GM12891 (cell line): Measurements from ENCODE around the gene SNRPD1.
"Not testable (repeated sequence)": the region's sequence is repeated elsewhere in the genome, so short reads cannot be mapped to it uniquely, and the experiment has no call there.

ENCODE experiments used
- DNase-seq: peaks from one replicate; pipeline ENCODE4 v3.0.0; 2011; ENCODE audit warnings: low spot score; ENCODE audit not compliant: insufficient read length
- FAIRE-seq: peaks from 2 replicates; lab custom pipeline; 2011; peaks lifted over from hg19 to GRCh38; lab: Jason Lieb, UNC
- PAX5 ChIP-seq: IDR thresholded peaks from 2 replicates; pipeline ENCODE4 v1.6.1; 2011; ENCODE audit warnings: low read length, moderate library complexity, mild to moderate bottlenecking; ENCODE audit not compliant: insufficient read depth, severe bottlenecking
- POLR2A ChIP-seq: IDR thresholded peaks from 2 replicates; pipeline ENCODE4 v1.6.1; 2011; ENCODE audit warnings: low read depth, low read length, control low read depth
- POLR2AphosphoS5 ChIP-seq: IDR thresholded peaks from 2 replicates; pipeline ENCODE4 v1.6.1; 2011; ENCODE audit warnings: low read depth, low read length, control low read depth
- POU2F2 ChIP-seq: IDR thresholded peaks from 2 replicates; pipeline ENCODE4 v1.6.1; 2011; ENCODE audit warnings: low read depth, mild to moderate bottlenecking, control low read depth, low read length, moderate library complexity
- SPI1 ChIP-seq: IDR thresholded peaks from 2 replicates; pipeline ENCODE4 v1.6.1; 2011; ENCODE audit warnings: low read depth, low read length, control low read depth
- TAF1 ChIP-seq: IDR thresholded peaks from 2 replicates; pipeline ENCODE4 v1.6.1; 2011; ENCODE audit warnings: low read depth, low read length, control low read depth

Gene SNRPD1

DNA sequence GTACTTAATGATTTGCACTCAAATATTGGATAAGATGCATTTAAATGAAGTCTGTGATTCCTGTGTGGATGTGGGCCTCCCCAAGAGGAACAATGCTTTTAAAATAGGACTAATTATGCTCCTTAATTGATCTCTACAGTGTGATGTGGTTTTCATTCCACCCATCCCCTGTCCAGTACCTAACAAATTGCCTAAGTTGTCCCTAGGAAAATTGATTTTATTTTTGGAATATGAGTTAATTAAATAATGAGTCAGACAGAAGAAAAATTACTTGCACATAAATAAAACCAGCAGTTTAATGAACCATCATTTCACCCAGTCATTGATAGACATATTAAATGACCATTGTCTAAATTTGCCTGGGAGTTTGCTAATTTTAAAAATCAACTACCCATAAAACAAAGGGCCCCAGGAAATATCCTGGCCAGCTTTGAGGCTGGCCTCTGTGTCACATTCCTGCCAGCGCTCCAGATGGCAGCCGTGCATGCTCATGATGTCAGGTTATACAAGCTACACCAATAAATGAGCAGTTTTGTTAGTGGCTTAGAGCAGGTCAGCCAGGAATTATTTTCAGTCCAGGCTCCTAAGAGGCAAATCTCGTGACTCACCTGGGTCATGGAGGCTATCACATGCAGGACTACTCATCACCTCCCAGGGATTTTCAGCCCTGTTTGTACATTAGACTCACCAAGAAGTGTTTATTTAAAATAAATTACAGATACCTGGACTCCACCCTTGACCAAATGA, 60.6 kb downstream of the SNRPD1 start:
- TF ChIP-seq SPI1 (no peak), POLR2AphosphoS5 (no peak), POU2F2 (no peak), TAF1 (no peak), POLR2A (no peak), PAX5 (no peak)
- FAIRE-seq (no peak), DNase-seq (no peak)

DNA sequence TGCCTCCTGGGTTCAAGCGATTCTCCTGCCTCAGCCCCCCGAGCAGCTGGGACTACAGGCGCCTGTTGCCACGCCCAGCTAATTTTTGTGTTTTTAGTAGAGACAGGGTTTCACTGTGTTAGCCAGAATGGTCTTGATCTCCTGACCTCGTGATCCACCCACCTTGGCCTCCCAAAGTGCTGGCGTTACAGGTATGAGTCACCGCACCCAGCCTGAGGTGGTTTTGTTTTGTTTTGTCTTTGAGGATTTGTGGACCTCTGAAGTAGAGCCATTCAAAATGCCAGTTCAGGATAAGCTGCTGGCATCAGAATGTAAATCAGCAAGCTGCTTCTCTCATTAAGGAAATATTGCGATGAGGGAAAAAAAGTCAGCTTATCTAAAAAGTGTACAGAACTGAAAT, 63.2 kb downstream of the SNRPD1 start:
- not testable (repeated sequence) for FAIRE-seq, DNase-seq

DNA sequence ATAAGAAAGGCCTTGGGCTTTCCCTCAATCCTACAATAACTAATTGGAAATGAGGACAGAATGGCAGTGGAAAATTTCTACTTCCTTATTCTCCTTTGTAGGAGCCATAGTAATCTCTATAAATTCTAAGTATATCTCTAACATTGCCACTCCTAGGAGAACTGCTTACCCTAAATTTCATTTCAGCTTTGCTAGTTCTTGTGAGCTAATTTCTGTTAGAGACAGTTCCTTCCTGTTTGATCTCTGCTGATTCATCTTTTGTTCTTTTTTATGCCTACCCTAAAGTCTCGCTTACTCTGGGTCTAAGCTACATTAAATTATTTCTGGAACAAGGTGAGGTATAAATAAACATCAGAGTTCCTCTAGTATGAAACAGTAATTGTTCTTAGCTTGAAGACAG, 66.7 kb downstream of the SNRPD1 start:
- DNase-seq = no peak
- TF ChIP-seq SPI1 (no peak), PAX5 (no peak)
- FAIRE-seq = no peak

DNA sequence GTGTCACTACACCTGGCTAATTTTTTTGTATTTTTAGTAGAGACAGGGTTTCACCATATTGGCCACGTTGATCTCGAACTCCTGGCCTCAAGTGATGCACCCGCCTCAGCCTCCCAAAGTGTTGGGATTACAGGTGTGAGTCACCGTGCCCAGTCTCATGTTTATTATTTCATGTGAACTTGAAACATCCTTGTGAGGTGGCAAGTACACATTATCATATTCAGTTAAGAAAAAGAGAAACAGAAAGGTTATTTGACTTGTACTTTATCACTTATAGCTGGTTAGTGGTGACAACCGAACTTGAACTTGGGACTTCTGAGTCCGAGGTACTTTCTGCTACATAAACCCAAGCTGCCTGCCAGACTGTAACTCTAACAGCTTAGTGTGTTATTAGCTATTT, 68.0 kb downstream of the SNRPD1 start:
- no peak for TF ChIP-seq POLR2A
- no peak for TF ChIP-seq TAF1
- TF ChIP-seq POLR2AphosphoS5 = no peak
- no peak for TF ChIP-seq SPI1
- no peak for TF ChIP-seq PAX5
- no peak for TF ChIP-seq POU2F2
- DNase-seq (no peak), FAIRE-seq (no peak)

DNA sequence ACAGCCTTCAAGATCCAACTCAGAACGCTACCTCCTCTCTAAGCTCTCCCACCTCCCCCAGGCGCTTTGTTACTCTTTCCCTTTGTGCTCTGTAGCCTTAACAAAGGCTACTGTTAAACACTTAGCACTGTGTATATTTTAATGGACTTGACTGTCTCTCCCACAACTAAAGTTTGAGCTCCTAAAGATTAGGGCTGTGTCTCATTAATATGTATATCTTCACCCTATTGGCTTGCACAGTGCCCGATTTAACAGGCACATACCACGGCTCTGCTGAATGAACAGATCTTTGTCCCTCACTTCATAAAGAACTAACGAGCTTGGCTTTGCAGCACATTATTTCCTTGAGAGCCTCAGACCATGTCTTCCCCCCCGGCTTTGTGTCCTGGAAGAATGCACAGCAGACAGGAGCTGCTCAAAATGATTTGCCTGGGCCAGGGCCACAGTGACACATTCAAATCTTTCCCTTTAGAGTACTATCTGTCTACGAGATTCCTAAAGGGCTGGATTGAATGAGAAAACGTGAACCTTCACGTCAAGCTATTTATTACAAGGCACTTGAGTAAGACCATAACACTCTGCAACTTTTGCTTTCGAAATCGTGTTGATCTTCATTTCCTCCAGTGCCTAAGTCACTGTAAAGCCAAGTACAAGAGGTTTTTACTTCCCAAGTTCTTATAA, 70.4 kb downstream of the SNRPD1 start:
- TF ChIP-seq PAX5 = no peak
- TF ChIP-seq POLR2A = no peak; the same call in 1 of the 2 replicates
- TF ChIP-seq SPI1 = no peak
- TF ChIP-seq POLR2AphosphoS5 = no peak
- no peak for TF ChIP-seq TAF1
- no peak for TF ChIP-seq POU2F2
- peak; percentile 86 for FAIRE-seq

More for the DNA sequence above, 70.4 kb downstream of the SNRPD1 start:
- no peak for DNase-seq
